ENCODE results near the gene SLC16A3. TPM values are rescaled to one million over a fixed set of nuclear protein-coding genes. Genes with fewer than 3 reads are reported as not detected.

Gene SLC16A3
- total and polyA plus RNA-seq, 2 of the 8 experiments (the other 6 are each of a cell fraction or from before 2014, with no cell fraction given): 3.8 to 8.7 TPM

DNA sequence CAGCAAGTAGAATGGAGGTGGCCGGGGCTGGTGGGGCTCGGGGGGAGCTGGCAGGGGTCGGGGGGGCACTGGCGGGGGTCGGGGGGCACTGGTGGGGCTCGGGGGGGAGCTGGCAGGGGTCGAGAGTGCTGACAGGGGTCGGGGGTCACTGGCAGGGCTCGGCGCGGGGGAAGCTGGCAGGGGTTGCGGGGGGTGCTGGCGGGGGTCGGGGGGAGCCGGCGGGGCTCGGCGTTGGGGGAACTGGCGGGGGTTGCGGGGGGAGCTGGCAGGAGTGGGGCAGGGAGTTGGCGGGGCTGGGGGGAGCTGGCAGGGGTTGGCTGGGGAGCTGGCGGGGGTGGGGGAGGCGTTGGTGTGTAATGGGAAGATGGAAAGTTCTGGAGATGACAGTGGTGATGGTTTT is 41.3 kb upstream of the SLC16A3 start:
- Histone ChIP-seq H3K18ac (ENCODE audit: extremely low read depth, low read length) (no peak overlapping the region), H3K79me1 (ENCODE audit: low read depth, low read length) (no peaks in the 10 kb centered on the region), H3K23ac (ENCODE audit: insufficient read length) (no peak overlapping the region), H2BK120ac (replicated peaks; ENCODE audit: low read depth, low read length) (no peak overlapping the region), H3K14ac (ENCODE audit: insufficient read length) (no peak overlapping the region), H3K36me3 (ENCODE audit: control insufficient read depth in 2 of 4, insufficient read depth in 4 of 4, low read length in 3 of 4) (peaks cover 0 to 3% (median 0%) of the 10 kb centered on the region in 4 experiments; a peak in 1 of 8 replicates), H4K8ac (ENCODE audit: extremely low read depth, insufficient read depth, low read length) (no peak overlapping the region), H4K20me1 (replicated peaks in 1 of 2; ENCODE audit: control insufficient read depth in 1 of 2, insufficient read depth in 2 of 2, low read length in 2 of 2) (peaks cover 1 to 12% of the 10 kb centered on the region in 2 experiments), H3K4ac (replicated peaks; ENCODE audit: insufficient read length, low read depth, low read length) (no peak overlapping the region), H4K91ac (replicated peaks; ENCODE audit: insufficient read length, low read length) (no peak overlapping the region), H3K4me2 (ENCODE audit: insufficient read depth in 1 of 2, low read depth in 2 of 2, low read length in 2 of 2) (no peak overlapping the region), H3K4me1 (replicated peaks in 1 of 4; ENCODE audit: control insufficient read depth in 3 of 4, insufficient read depth in 4 of 4, low read length in 3 of 4) (no peaks in the 10 kb centered on the region), H2BK15ac (ENCODE audit: low read length) (no peak overlapping the region), H3K27ac (ENCODE audit: low read depth, low read length) (no peak overlapping the region), H2AK5ac (ENCODE audit: low read depth, low read length) (no peak overlapping the region), H3K23me2 (ENCODE audit: low read depth, low read length) (no peaks in the 10 kb centered on the region), H3K4me3 (ENCODE audit: extremely low read depth in 1 of 4, insufficient read depth in 2 of 4, low read depth in 3 of 4, low read length in 4 of 4) (no peak overlapping the region), H3K56ac (replicated peaks; ENCODE audit: insufficient read length, low read depth, low read length) (no peak overlapping the region), H2BK5ac (ENCODE audit: low read depth, low read length) (no peak overlapping the region), H2AFZ (ENCODE audit: low read length) (no peak overlapping the region), H3K79me2 (ENCODE audit: control insufficient read depth in 1 of 2, insufficient read depth in 2 of 2, low read length in 2 of 2) (no peaks in the 10 kb centered on the region), H4K5ac (ENCODE audit: insufficient read length, low read depth, low read length) (no peak overlapping the region), H2BK12ac (ENCODE audit: low read depth, low read length) (no peak overlapping the region), H3K9ac (replicated peaks in 1 of 4; ENCODE audit: extremely low read depth in 1 of 4, low read depth in 3 of 4, low read length in 3 of 4) (no peak overlapping the region), H3K9me3 (ENCODE audit: insufficient read depth in 2 of 2, low read depth in 1 of 2, low read length in 1 of 2) (no peaks in the 10 kb centered on the region), H3K27me3 (replicated peaks in 1 of 4; ENCODE audit: control insufficient read depth in 3 of 4, extremely low read depth in 1 of 4, insufficient read depth in 3 of 4, low read length in 3 of 4) (no peaks in the 10 kb centered on the region), H2BK20ac (ENCODE audit: low read length) (no peak overlapping the region)
- WGBS, 2 experiments (ENCODE audit: extremely low coverage in 1 of 2, insufficient coverage in 1 of 2, insufficient read length in 1 of 2, insufficient replicate concordance in 2 of 2, low coverage in 1 of 2, low lambda C conversion rate in 2 of 2, missing lambda C conversion rate in 1 of 2): 92 to 100% methylated on average over 1 to 2 of the region's 23 CpGs
- ChIA-PET CTCF (ENCODE audit: partially characterized antibody) (interaction anchor here (0.6 to 1.2 kb wide), 2 partner anchors 157 to 1800 kb away, joined by 3 to 4 read pairs; no protein-coding TSS in a partner anchor), POLR2A (ENCODE audit: partially characterized antibody) (no interaction called here)
- no peak for FAIRE-seq
- DNase-seq (ENCODE audit: low read depth in 1 of 2, low spot score in 2 of 2): no peak
- no peak for TF ChIP-seq GTF2F1 (IDR thresholded peaks at IDR 0.05; ENCODE audit: borderline replicate concordance, low read depth, low read length)
- TF ChIP-seq TAF7 (optimal IDR thresholded peaks at IDR 0.05; ENCODE audit: borderline replicate concordance, low read depth, low read length): no peak
- TF ChIP-seq, protein P1, sequence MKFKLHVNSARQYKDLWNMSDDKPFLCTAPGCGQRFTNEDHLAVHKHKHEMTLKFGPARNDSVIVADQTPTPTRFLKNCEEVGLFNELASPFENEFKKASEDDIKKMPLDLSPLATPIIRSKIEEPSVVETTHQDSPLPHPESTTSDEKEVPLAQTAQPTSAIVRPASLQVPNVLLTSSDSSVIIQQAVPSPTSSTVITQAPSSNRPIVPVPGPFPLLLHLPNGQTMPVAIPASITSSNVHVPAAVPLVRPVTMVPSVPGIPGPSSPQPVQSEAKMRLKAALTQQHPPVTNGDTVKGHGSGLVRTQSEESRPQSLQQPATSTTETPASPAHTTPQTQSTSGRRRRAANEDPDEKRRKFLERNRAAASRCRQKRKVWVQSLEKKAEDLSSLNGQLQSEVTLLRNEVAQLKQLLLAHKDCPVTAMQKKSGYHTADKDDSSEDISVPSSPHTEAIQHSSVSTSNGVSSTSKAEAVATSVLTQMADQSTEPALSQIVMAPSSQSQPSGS (IDR thresholded peaks at IDR 0.05; ENCODE audit: low read length): no peak
- TF ChIP-seq FOSL1 (IDR thresholded peaks at IDR 0.05; ENCODE audit: insufficient read depth, low read depth, low read length): no peak
- TF ChIP-seq TAF1 (IDR thresholded peaks at IDR 0.05; ENCODE audit: low read depth, low read length): no peak
- TF ChIP-seq TCF12 (IDR thresholded peaks at IDR 0.05; ENCODE audit: low read depth, low read length): no peak
- no peak for TF ChIP-seq CTBP2 (IDR thresholded peaks at IDR 0.05; ENCODE audit: borderline replicate concordance, insufficient read depth, insufficient read length, low read length)
- TF ChIP-seq BRCA1 (IDR thresholded peaks at IDR 0.05; ENCODE audit: low read depth, low read length): no peak
- no peak for TF ChIP-seq BCL11A (IDR thresholded peaks at IDR 0.05; ENCODE audit: low read depth in 2 of 2, low read length in 2 of 2)
- no peak for TF ChIP-seq SAP30 (IDR thresholded peaks at IDR 0.05; ENCODE audit: insufficient read depth, insufficient replicate concordance, low read length)
- TF ChIP-seq, protein P2, sequence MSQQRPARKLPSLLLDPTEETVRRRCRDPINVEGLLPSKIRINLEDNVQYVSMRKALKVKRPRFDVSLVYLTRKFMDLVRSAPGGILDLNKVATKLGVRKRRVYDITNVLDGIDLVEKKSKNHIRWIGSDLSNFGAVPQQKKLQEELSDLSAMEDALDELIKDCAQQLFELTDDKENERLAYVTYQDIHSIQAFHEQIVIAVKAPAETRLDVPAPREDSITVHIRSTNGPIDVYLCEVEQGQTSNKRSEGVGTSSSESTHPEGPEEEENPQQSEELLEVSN (IDR thresholded peaks at IDR 0.05): no peak
- no peak for TF ChIP-seq RXRA (IDR thresholded peaks at IDR 0.05; ENCODE audit: insufficient read depth, low read depth, low read length)

Data from H1 (cell line).